ENCODE results near the gene TLR6. TPM values are rescaled to one million over a fixed set of nuclear protein-coding genes. Genes with fewer than 3 reads are reported as not detected.

The TLR6 gene
- total RNA-seq, 2 donors from 2014 or later, result 0.13 to 0.53 TPM

GRCh38 chr4:38904682-38905081 lies 48.1 kb upstream of the TLR6 start:
- Mint-ChIP-seq H3K27ac (no peak overlapping the region), H3K4me1 (peaks cover 16% of the 10 kb centered on the region), H3K36me3 (ENCODE audit: low read depth) (peaks cover 25% of the 10 kb centered on the region), H3K27me3 (ENCODE audit: insufficient read depth) (no peaks in the 10 kb centered on the region), H3K9me3 (no peaks in the 10 kb centered on the region), H3K4me3 (no peak overlapping the region)
- Histone ChIP-seq H3K9me3 (ENCODE audit: control insufficient read depth, low read length) (no peaks in the 10 kb centered on the region), H3K27me3 (ENCODE audit: control insufficient read depth, insufficient read depth, low read length, poor library complexity, severe bottlenecking) (no peaks in the 10 kb centered on the region), H3K27ac (ENCODE audit: low read depth, low read length) (no peak overlapping the region), H3K36me3 (ENCODE audit: control insufficient read depth, insufficient read depth, low read length) (peaks cover 24% of the 10 kb centered on the region), H3K4me3 (ENCODE audit: low read length) (no peak overlapping the region), H3K9ac (ENCODE audit: extremely low read depth, low read length, poor library complexity, severe bottlenecking) (no peak overlapping the region), H3K4me1 (ENCODE audit: control insufficient read depth, insufficient read depth, low read length) (no peaks in the 10 kb centered on the region)
- WGBS, 2 experiments (ENCODE audit: insufficient coverage in 1 of 2, insufficient read length in 1 of 2), result 95 to 97% methylated on average over 3 of the region's 3 CpGs
- no peak for DNase-seq
- no peak for TF ChIP-seq CTCF (conservative IDR thresholded peaks at IDR 0.05)

GRCh38 chr4:38904090-38904666 lies 47.6 kb upstream of the TLR6 start:
- Mint-ChIP-seq H3K27ac (no peak overlapping the region), H3K27me3 (ENCODE audit: insufficient read depth) (no peaks in the 10 kb centered on the region), H3K4me3 (no peak overlapping the region), H3K36me3 (ENCODE audit: low read depth) (peaks cover 20% of the 10 kb centered on the region), H3K9me3 (no peaks in the 10 kb centered on the region), H3K4me1 (peaks cover 16% of the 10 kb centered on the region)
- Histone ChIP-seq H3K27me3 (ENCODE audit: control insufficient read depth, insufficient read depth, low read length, poor library complexity, severe bottlenecking) (no peaks in the 10 kb centered on the region), H3K4me3 (ENCODE audit: low read length) (no peak overlapping the region), H3K9ac (ENCODE audit: extremely low read depth, low read length, poor library complexity, severe bottlenecking) (no peak overlapping the region), H3K9me3 (ENCODE audit: control insufficient read depth, low read length) (no peaks in the 10 kb centered on the region), H3K27ac (ENCODE audit: low read depth, low read length) (no peak overlapping the region), H3K36me3 (ENCODE audit: control insufficient read depth, insufficient read depth, low read length) (peaks cover 19% of the 10 kb centered on the region), H3K4me1 (ENCODE audit: control insufficient read depth, insufficient read depth, low read length) (no peaks in the 10 kb centered on the region)
- no peak for DNase-seq
- TF ChIP-seq CTCF (conservative IDR thresholded peaks at IDR 0.05), result no peak
- 85 to 92% methylated on average over 2 to 10 of the region's 10 CpGs for WGBS, 2 experiments (ENCODE audit: insufficient coverage in 1 of 2, insufficient read length in 1 of 2)

GRCh38 chr4:38902695-38903094 lies 46.1 kb upstream of the TLR6 start:
- H3K36me3 ChIP-seq (ENCODE audit: control insufficient read depth, insufficient read depth, low read length), result peaks cover 13% of the 10 kb centered on the region
- H3K27ac Mint-ChIP-seq, result no peak overlapping the region
- H3K27ac ChIP-seq (ENCODE audit: low read depth, low read length), result no peak overlapping the region
- peaks cover 16% of the 10 kb centered on the region for H3K4me1 Mint-ChIP-seq
- H3K27me3 Mint-ChIP-seq (ENCODE audit: insufficient read depth), result no peaks in the 10 kb centered on the region
- no peak overlapping the region for H3K9ac ChIP-seq (ENCODE audit: extremely low read depth, low read length, poor library complexity, severe bottlenecking)
- H3K27me3 ChIP-seq (ENCODE audit: control insufficient read depth, insufficient read depth, low read length, poor library complexity, severe bottlenecking), result no peaks in the 10 kb centered on the region
- H3K4me3 ChIP-seq (ENCODE audit: low read length), result no peak overlapping the region
- H3K36me3 Mint-ChIP-seq (ENCODE audit: low read depth), result peaks cover 15% of the 10 kb centered on the region
- no peak for DNase-seq
- peak; percentile 59 for TF ChIP-seq CTCF (conservative IDR thresholded peaks at IDR 0.05)
- no peaks in the 10 kb centered on the region for H3K9me3 ChIP-seq (ENCODE audit: control insufficient read depth, low read length)
- H3K4me3 Mint-ChIP-seq, result no peak overlapping the region
- no peaks in the 10 kb centered on the region for H3K4me1 ChIP-seq (ENCODE audit: control insufficient read depth, insufficient read depth, low read length)
- no peaks in the 10 kb centered on the region for H3K9me3 Mint-ChIP-seq
